IMR-90 (cell line): ENCODE data around the gene VARS2.

ENCODE experiments used
- RCOR1 ChIP-seq: IDR thresholded peaks from 2 replicates; pipeline ENCODE4 v1.6.1; 2012; ENCODE audit warnings: mild to moderate bottlenecking, low read length, improper control_type of control experiment; ENCODE audit not compliant: insufficient replicate concordance
- TF ChIP-seq, protein P1 (sequence below): fragments of 150-350 bp; IDR thresholded peaks from 2 replicates; pipeline ENCODE4 v1.6.1; 2017; ENCODE audit warnings: mild to moderate bottlenecking, antibody characterized with exemption, low read length, low read depth

DNA sequence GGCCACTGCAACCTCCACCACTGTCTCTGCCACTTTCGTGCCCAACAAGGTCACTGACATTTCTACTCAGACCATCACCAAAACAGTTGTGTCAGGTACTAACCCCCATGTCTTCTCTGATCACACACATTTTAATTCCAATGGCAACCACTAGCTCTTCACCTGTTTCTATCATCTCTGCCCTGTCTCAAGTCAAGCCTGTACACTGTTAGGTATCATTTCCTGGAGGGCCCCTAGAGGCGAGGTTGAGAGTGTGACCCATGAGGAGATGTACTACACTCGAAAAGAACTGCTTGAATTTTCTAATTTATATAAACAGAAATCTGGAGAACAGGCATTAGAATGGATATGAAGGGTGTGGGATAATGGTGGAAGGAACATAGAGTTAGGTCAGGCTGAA is 52.1 kb downstream of the VARS2 start:
- no peak for TF ChIP-seq RCOR1
- TF ChIP-seq, protein P1, sequence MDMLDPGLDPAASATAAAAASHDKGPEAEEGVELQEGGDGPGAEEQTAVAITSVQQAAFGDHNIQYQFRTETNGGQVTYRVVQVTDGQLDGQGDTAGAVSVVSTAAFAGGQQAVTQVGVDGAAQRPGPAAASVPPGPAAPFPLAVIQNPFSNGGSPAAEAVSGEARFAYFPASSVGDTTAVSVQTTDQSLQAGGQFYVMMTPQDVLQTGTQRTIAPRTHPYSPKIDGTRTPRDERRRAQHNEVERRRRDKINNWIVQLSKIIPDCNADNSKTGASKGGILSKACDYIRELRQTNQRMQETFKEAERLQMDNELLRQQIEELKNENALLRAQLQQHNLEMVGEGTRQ, result no peak
